ENCODE data around the gene SPATA16. TPM values are rescaled to one million over a fixed set of nuclear protein-coding genes. Genes with fewer than 3 reads are reported as not detected.

Gene SPATA16
- total and polyA plus RNA-seq, 11 donors = not detected

DNA sequence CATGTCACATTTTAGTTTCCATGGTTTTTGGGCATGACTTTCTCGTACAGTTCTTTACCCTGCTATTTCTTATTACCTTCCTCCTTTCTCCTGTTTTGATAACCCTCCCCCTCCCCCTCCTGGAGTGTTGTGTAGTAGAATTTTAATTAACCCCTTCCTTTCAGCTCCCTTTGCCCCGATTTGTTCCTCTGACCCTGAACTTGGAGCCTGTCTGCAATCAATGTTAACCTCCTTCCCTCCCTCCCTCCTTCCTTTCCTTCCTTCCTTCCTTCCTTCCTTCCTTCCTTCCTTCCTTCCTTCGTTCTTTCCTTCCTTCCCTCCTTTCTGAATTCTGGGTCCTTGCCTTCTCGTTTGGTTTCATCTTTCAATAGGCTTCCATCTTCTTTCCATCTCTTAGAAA lies 300.1 kb downstream of the SPATA16 start:
- Histone ChIP-seq H3K4me1 (peaks cover 0 to 4% (median 0%) of the 10 kb centered on the region in 12 donors), H3K36me3 (no peaks in the 10 kb centered on the region), H3K27ac (no peak overlapping the region), H3K27me3 (no peaks in the 10 kb centered on the region), H3K9me3 (no peaks in the 10 kb centered on the region), H3K4me3 (no peak overlapping the region)
- intact Hi-C loops (cut with DNase I) = no loop called here
- TF ChIP-seq, protein P1, sequence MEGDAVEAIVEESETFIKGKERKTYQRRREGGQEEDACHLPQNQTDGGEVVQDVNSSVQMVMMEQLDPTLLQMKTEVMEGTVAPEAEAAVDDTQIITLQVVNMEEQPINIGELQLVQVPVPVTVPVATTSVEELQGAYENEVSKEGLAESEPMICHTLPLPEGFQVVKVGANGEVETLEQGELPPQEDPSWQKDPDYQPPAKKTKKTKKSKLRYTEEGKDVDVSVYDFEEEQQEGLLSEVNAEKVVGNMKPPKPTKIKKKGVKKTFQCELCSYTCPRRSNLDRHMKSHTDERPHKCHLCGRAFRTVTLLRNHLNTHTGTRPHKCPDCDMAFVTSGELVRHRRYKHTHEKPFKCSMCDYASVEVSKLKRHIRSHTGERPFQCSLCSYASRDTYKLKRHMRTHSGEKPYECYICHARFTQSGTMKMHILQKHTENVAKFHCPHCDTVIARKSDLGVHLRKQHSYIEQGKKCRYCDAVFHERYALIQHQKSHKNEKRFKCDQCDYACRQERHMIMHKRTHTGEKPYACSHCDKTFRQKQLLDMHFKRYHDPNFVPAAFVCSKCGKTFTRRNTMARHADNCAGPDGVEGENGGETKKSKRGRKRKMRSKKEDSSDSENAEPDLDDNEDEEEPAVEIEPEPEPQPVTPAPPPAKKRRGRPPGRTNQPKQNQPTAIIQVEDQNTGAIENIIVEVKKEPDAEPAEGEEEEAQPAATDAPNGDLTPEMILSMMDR (IDR thresholded peaks at IDR 0.05) = no peak
- no peak for TF ChIP-seq POLR2A (IDR thresholded peaks at IDR 0.05)
- no peak for DNase-seq
- 56 to 68% (median 60%) methylated on average over 4 of the region's 4 CpGs for WGBS, 4 donors
- ATAC-seq = no peak

DNA sequence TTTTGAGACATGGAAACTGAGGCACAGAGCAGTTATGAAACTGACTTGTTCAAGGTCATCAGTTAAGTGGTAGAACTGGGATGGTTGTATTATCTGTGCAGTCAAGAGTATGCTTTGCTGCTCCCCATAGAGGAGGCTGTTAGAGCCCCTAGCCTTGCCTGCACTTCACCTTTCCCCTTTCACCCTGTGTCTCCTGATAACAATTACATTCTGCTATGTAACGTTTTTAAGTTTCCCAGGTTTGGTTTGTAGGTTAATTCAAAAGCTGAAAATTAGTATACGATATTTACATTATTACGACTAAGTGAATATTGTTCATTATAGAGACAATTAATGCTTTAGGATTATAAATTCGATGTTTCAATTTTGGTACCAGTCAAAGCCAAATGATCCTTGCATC lies 300.6 kb downstream of the SPATA16 start:
- H3K36me3 ChIP-seq = no peaks in the 10 kb centered on the region
- peaks cover 0 to 4% (median 0%) of the 10 kb centered on the region in 12 donors for H3K4me1 ChIP-seq
- H3K4me3 ChIP-seq = no peak overlapping the region
- no peak for ATAC-seq
- WGBS, 4 donors = 71 to 86% (median 81%) methylated on average over 4 of the region's 4 CpGs
- intact Hi-C loops (cut with DNase I) = no loop called here
- H3K9me3 ChIP-seq = no peaks in the 10 kb centered on the region
- no peak for TF ChIP-seq POLR2A (IDR thresholded peaks at IDR 0.05)
- TF ChIP-seq, protein P1 (IDR thresholded peaks at IDR 0.05) = no peak
- H3K27ac ChIP-seq = no peak overlapping the region
- no peak for DNase-seq
- no peaks in the 10 kb centered on the region for H3K27me3 ChIP-seq

DNA sequence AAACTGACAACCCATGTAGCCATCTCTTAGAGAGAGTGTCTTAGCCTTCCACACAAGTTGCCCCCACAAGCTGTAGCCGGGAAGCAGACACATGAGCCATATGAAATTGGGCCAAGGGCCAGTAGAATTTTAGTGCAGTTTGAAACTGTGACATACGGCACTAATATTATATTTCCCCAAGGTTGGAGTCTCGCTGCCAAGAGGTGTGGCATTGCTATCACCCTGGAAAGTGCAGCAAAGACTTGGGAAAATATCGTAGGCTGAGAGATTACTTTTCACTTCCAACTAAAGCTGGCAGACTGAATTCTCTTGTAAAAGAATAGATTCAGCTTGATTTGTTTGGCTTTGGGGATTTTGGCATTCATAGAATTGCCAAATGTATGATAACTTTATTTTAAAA lies 301.4 kb downstream of the SPATA16 start:
- H3K4me1 ChIP-seq = peaks cover 0 to 4% (median 0%) of the 10 kb centered on the region in 12 donors
- no peak for ATAC-seq
- DNase-seq = no peak
- TF ChIP-seq POLR2A (IDR thresholded peaks at IDR 0.05) = no peak
- TF ChIP-seq, protein P1 (IDR thresholded peaks at IDR 0.05) = no peak
- H3K9me3 ChIP-seq = no peaks in the 10 kb centered on the region
- no peaks in the 10 kb centered on the region for H3K27me3 ChIP-seq
- WGBS, 4 donors = 20 to 42% (median 30%) methylated on average over 4 of the region's 4 CpGs
- no peaks in the 10 kb centered on the region for H3K36me3 ChIP-seq
- no peak overlapping the region for H3K27ac ChIP-seq
- intact Hi-C loops (cut with DNase I) = loop anchor here in 9 of 10 donors (5.0 to 10.0 kb wide), 3 partner anchors 198 to 208 kb away; no protein-coding TSS in a partner anchor
- no peak overlapping the region for H3K4me3 ChIP-seq
